AG10803 (cell line): ENCODE results near the gene CAMK1D.

Experiments
- DNase-seq: peaks from one replicate; pipeline ENCODE4 v3.0.0; 2010; ENCODE audit warnings: low read depth
- H3K4me3 ChIP-seq: 2 replicates; pipeline ENCODE4 v1.5.1; 2011; ENCODE audit warnings: mild to moderate bottlenecking, low read length, control low read depth
- TF ChIP-seq, protein P1 (sequence below): conservative IDR thresholded peaks from 2 replicates; pipeline ENCODE4 v1.5.1; 2011; ENCODE audit warnings: mild to moderate bottlenecking, low read length, control low read depth, inconsistent platforms

The CAMK1D gene

DNA sequence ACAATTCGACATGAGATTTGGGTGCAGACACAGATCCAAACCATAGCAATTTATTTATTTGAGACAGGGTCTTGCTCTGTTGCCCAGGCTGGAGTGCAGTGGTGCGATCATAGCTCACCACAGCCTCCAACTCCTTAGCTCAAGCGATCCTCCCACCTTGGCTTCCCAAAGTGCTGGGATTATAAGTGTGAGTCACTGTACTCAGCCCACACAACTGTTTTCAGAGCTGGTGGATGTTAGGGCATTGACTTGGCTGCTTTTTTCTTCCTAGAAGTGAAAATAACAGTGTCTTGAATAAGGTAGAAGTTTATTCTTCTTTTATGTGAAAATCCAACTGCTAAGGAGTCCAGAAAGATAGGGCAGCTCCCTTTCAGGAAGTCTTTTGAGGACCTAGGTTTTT lies 520.1 kb downstream of the CAMK1D start:
- no peak for DNase-seq
- TF ChIP-seq, protein P1, sequence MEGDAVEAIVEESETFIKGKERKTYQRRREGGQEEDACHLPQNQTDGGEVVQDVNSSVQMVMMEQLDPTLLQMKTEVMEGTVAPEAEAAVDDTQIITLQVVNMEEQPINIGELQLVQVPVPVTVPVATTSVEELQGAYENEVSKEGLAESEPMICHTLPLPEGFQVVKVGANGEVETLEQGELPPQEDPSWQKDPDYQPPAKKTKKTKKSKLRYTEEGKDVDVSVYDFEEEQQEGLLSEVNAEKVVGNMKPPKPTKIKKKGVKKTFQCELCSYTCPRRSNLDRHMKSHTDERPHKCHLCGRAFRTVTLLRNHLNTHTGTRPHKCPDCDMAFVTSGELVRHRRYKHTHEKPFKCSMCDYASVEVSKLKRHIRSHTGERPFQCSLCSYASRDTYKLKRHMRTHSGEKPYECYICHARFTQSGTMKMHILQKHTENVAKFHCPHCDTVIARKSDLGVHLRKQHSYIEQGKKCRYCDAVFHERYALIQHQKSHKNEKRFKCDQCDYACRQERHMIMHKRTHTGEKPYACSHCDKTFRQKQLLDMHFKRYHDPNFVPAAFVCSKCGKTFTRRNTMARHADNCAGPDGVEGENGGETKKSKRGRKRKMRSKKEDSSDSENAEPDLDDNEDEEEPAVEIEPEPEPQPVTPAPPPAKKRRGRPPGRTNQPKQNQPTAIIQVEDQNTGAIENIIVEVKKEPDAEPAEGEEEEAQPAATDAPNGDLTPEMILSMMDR = no peak
- H3K4me3 ChIP-seq = no peak overlapping the region

DNA sequence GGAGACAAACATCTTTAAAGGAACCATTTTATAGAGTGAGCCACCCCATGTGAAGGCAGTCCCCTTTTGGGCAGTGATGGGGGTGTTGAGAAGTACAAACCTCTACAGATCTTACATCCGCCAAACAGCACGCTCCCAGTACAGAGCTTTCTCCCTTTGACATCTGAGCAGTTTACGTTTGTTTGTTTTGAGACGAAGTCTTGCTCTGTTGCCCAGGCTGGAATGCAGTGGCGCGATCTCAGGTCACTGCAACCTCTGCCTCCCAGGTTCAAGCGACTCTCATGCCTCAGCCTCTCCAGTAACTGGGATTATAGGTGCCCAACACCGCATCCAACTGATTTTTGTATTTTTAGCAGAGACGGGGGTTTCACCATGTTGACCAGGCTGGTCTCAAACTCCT lies 523.2 kb downstream of the CAMK1D start:
- no peak overlapping the region for H3K4me3 ChIP-seq
- DNase-seq = no peak
- TF ChIP-seq, protein P1 = no peak

DNA sequence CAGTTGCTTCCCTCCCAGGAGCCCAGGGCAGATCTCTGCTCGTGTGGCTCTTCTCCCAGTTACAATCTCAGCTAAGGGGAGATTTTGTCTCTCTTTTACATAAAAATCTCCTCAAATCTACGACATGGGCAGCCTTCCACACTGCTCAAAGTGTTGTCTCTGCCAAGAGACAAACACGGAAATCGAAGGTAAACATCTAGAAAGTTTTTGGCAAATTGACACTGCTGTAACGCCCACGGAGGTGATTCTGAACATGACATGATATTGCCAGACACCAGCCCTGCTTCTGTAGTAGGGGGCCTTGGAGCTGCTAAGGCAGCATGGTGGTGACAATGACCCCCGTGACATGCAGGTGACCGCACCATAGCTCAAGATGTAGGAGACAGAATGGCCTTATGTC lies 523.8 kb downstream of the CAMK1D start:
- H3K4me3 ChIP-seq = no peak overlapping the region
- DNase-seq = no peak
- TF ChIP-seq, protein P1 = no peak

DNA sequence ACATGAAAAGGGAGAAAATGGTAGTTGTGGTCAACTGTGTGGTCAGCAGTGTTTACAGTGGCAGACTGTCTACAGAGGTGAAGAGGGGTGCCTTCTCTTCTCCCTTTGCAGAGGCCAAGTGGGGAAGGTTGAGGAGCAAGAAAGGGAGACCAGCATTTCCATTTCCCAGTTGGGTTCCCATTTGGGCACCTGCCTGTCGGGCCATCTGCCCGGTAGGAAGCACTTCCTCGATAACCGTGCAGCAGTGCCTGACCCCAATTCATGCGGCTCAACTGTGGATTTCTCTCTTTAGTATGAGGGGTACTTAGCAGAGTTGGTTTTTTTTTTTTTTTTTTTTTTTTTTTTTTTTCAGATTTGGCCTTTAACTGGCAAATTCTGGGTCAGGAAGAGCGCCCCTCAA lies 525.2 kb downstream of the CAMK1D start:
- TF ChIP-seq, protein P1 = no peak
- DNase-seq = no peak
- no peak overlapping the region for H3K4me3 ChIP-seq

DNA sequence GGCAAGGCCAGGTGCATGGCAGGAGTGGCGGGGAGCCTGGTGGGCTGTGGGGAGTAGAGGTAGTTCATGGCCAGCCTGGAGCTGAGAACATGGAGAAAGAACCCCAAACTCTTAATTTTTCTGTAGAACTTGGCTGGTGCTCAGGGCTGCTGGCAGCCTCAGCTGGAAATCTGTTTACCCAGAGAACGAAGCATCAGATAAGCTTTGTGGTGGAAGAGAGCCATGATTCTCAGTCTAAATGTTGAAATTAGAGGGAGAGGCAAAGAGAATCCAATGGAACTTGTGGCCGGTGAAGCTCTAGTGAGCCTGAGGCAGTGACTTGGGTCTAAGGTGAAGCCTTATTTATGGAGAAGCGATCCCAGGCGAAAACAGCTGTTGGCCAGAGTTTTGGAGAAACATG lies 525.8 kb downstream of the CAMK1D start:
- no peak for DNase-seq
- TF ChIP-seq, protein P1 = no peak
- H3K4me3 ChIP-seq = no peak overlapping the region

DNA sequence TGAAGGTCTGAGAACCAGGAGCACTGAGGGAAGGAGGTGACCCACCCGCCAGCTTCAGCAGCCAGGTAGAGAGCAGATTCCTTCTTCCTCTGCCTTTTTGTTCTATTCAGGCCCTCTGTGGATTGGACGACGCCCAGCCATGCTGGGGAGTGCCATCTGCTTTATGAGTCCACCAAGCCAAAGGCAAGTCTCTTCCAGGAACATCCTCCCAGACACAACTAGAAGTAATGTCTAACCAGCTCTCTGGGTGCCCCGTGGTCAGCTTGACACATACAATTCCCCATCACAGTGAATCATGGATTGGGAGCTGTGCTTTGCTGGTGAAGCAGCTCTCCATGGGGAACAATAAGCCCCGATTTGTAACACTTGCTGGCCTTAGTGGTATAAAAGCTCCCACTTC lies 526.9 kb downstream of the CAMK1D start:
- TF ChIP-seq, protein P1 = no peak
- H3K4me3 ChIP-seq = no peak overlapping the region
- no peak for DNase-seq

DNA sequence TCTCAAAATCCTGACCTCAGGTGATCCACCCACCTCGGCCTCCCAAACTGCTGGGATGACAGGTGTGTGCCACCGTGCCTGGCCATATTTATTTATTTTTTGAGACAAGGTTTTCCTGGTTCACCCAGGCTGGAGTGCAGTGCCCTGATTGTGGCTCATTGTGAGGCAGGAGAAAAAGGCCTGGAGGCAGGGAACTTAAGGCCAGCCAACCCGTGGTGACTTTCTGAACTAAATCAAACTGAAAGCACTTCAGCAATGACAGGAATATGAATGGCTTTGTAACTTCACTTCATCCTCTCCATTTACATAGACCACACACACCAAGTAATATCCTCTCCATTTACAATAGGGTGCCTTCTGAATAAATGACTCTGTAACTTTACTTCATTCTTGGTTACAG lies 527.8 kb downstream of the CAMK1D start:
- no peak overlapping the region for H3K4me3 ChIP-seq
- no peak for DNase-seq
- TF ChIP-seq, protein P1 = no peak
